Heart left ventricle (tissue), 16 donors: Measurements from ENCODE around the gene FKBP8. TPM values are rescaled to one million over a fixed set of nuclear protein-coding genes. Genes with fewer than 3 reads are reported as not detected.
A peak's percentile ranks its signal among the peaks of the same experiment; 100 is the strongest.

Experiments used
- ATAC-seq, 4 donors: fragments of 200-7000 bp; cut with Tn5 transposase; one replicate each; pipeline ENCODE4 v1.9.1; 2020 to 2022; ENCODE audit warnings: moderate library complexity in 4 of 4, mild to moderate bottlenecking in 3 of 4, moderate number of reproducible peaks in 1 of 4
- DNase-seq, 5 donors: peaks; one replicate each; pipeline ENCODE4 v3.0.0-alpha.2; 2020
- H3K27ac ChIP-seq, 12 donors: fragments of 200-600 bp; sonication (generic) in 4 of 12; one replicate each; pipeline versions ENCODE4 v1.5.0 to v1.8.0; 2016 to 2022; ENCODE audit warnings: mild to moderate bottlenecking in 2 of 12
- H3K27me3 ChIP-seq, 9 donors: fragments of 200-600 bp; sonication (generic) in 2 of 9; one replicate each; pipeline versions ENCODE4 v1.5.1 to v1.8.0; 2016 to 2022; ENCODE audit warnings: mild to moderate bottlenecking in 3 of 9
- H3K36me3 ChIP-seq, 9 donors: fragments of 200-600 bp; sonication (generic) in 2 of 9; one replicate each; pipeline versions ENCODE4 v1.5.0 to v1.8.0; 2018 to 2022; ENCODE audit warnings: mild to moderate bottlenecking in 2 of 9
- H3K4me1 ChIP-seq, 12 donors: fragments of 200-600 bp; sonication (generic) in 4 of 12; one replicate each; pipeline versions ENCODE4 v1.5.0 to v1.8.0; 2016 to 2022; ENCODE audit warnings: mild to moderate bottlenecking in 3 of 12
- H3K4me3 ChIP-seq, 12 donors: fragments of 200-600 bp; sonication (generic) in 4 of 12; one replicate each; pipeline versions ENCODE4 v1.5.0 to v1.8.0; 2017 to 2022; ENCODE audit warnings: mild to moderate bottlenecking in 9 of 12, moderate library complexity in 4 of 12
- H3K9me3 ChIP-seq, 12 donors: fragments of 200-600 bp; sonication (generic) in 4 of 12; one replicate each; pipeline versions ENCODE4 v1.5.0 to v1.8.0; 2016 to 2022; ENCODE audit warnings: mild to moderate bottlenecking in 1 of 12
- CTCF ChIP-seq, 12 donors: fragments of 200-600 bp; sonication (generic) in 4 of 12; IDR thresholded peaks; one replicate each; pipeline versions ENCODE4 v1.5.0 to v1.8.0; 2018 to 2022; ENCODE audit warnings: antibody characterized with exemption in 12 of 12, mild to moderate bottlenecking in 5 of 12
- POLR2A ChIP-seq, 2 donors: fragments of 450-650 bp; IDR thresholded peaks; one replicate each; pipeline ENCODE4 v1.6.1; 2017; ENCODE audit warnings: antibody characterized with exemption in 2 of 2, mild to moderate bottlenecking in 2 of 2, moderate library complexity in 2 of 2
- WGBS, 4 donors: extraction: QIAGEN DNeasy Blood & Tissue Kit in 2 of 4; methylation state at CpG; one replicate each; pipeline versions ENCODE4 v1.1.5 to v1.1.7; 2013 to 2018; 5-methylcytosine and 5-hydroxymethylcytosine counted together
- intact Hi-C, 10 donors: fragments of 100-400 bp; cut with DNase I; formaldehyde crosslinking; loops; one replicate each; pipeline versions ENCODE4 v1.11.1 to v1.14.2; 2022
- polyA plus RNA-seq, 2 donors: library from polyadenylated mRNA; stranded (reverse); fragments of 200-250 nt; gene quantifications; one replicate each; pipeline ENCODE4 v1.2.3, GENCODE V29; 2013
- total RNA-seq, 9 donors: library from RNA; depleted of rRNA in 2 of 9; stranded (reverse); fragments of >200 nt in 2 of 9; fragmentation: NEBNext Ultra II Directional in 3 of 9; extraction: Animal tissue kit (Norgen Biotek cat#: 25700) in 3 of 9; gene quantifications; one replicate each; pipeline versions ENCODE4 v1.1.0 to v1.2.4, GENCODE V29; 2016 to 2023
- donor health status: ischemic (EF 13 %, LVEDD 7.1; RV severe dilation, severe dysfunction).
- donor health status: healthy with polysubstance abuse.
- donor health status: DM: no; HTN: yes; CAD: no.
- donor health status: DM: no; HTN: no; CAD: no.
- donor health status: ischemic (EF 25% LVEDD 6.9; RV normal size, moderate dysfunction).
- donor health status: ischemic (EF 25% LVEDD 5.7; RV mildly dilated, moderate dysfunction).
- donor health status: healthy.
- donor health status: DM: yes; HTN: yes; CAD: no.
- donor health status: ischemic (EF 35%, LVEDD 5.7; RV mildly dilated, moderate dysfunction).
- donor health status: nonischemic (EF 11% LVEDD 7.7; RV severe dilation, severe dysfunction).
- donor health status: DM: yes; HTN: yes; CAD: no.
- donor health status: PGD.
- donor health status: ischemic (EF 29% LVEDD 5.4; RV normal size, mild dysfunction).
- donor health status: nonischemic (EF 23%, LVEDD 6.1; RV moderate dilation, normal function).

The FKBP8 gene
- total and polyA plus RNA-seq, 11 donors: 136 to 353 (median 157) TPM

DNA sequence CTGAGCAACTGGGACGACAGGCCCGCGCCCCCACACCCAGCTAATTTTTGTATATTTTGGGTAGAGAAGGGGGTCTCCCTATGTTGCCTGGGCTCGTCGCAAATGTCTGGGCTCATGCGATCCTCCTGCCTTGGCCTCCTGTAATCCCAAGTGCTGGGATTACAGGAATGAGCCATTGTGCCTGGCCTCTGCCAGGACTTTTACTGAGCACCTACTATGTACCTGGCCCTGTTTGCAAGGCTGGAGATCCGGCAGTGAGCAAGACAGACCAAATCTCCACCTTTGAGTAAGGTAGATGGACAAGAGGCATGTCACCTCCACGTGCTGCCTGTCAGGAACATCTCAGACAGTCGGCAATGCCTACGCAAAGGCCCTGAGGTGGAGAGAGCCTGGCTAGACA lies 6.9 kb downstream of the FKBP8 start:
- Histone ChIP-seq H3K9me3 (no peaks in the 10 kb centered on the region), H3K27ac (no peak overlapping the region), H3K36me3 (peaks cover 7 to 98% (median 89%) of the 10 kb centered on the region in 9 donors), H3K4me1 (peaks cover 0 to 6% (median under 1%) of the 10 kb centered on the region in 12 donors), H3K4me3 (no peak overlapping the region), H3K27me3 (no peaks in the 10 kb centered on the region)
- 93 to 97% (median 95%) methylated on average over 10 of the region's 10 CpGs for WGBS, 4 donors
- no peak for ATAC-seq
- intact Hi-C loops: no loop called here
- TF ChIP-seq POLR2A (IDR thresholded peaks at IDR 0.05) (no peak), CTCF (IDR thresholded peaks at IDR 0.05) (no peak)
- no peak for DNase-seq

- no peaks in the 10 kb centered on the region for H3K4me1 ChIP-seq
- no peaks in the 10 kb centered on the region for H3K9me3 ChIP-seq
- intact Hi-C loops: no loop called here
- WGBS, 4 donors: 94 to 100% (median 98%) methylated on average over 3 to 4 of the region's 4 CpGs
- DNase-seq (no peak), ATAC-seq (no peak)
- no peak overlapping the region for H3K4me3 ChIP-seq
- H3K36me3 ChIP-seq: peaks cover 7 to 70% (median 65%) of the 10 kb centered on the region in 9 donors
- no peak overlapping the region for H3K27ac ChIP-seq
- H3K27me3 ChIP-seq: no peaks in the 10 kb centered on the region
- no peak for TF ChIP-seq CTCF (IDR thresholded peaks at IDR 0.05)
- TF ChIP-seq POLR2A (IDR thresholded peaks at IDR 0.05): no peak
Measured at GRCh38 chr19:18533058-18533457, 10.3 kb downstream of the FKBP8 start.

- Histone ChIP-seq H3K27ac (no peak overlapping the region), H3K9me3 (no peaks in the 10 kb centered on the region), H3K4me1 (peaks cover 0 to 3% (median 0%) of the 10 kb centered on the region in 12 donors), H3K4me3 (no peak overlapping the region), H3K27me3 (no peaks in the 10 kb centered on the region), H3K36me3 (peaks cover 7 to 63% (median 57%) of the 10 kb centered on the region in 9 donors)
- TF ChIP-seq POLR2A (IDR thresholded peaks at IDR 0.05) (no peak), CTCF (IDR thresholded peaks at IDR 0.05) (no peak)
- 91 to 96% (median 95%) methylated on average over 19 to 22 of the region's 22 CpGs for WGBS, 4 donors
- ATAC-seq (no peak), DNase-seq (no peak)
- intact Hi-C loops: no loop called here
Measured at GRCh38 chr19:18532168-18532890, 11.0 kb downstream of the FKBP8 start.

- intact Hi-C loops: no loop called here
- TF ChIP-seq CTCF (IDR thresholded peaks at IDR 0.05) (no peak), POLR2A (IDR thresholded peaks at IDR 0.05) (no peak)
- H3K36me3 ChIP-seq: peaks cover 0 to 54% (median 49%) of the 10 kb centered on the region in 9 donors
- no peaks in the 10 kb centered on the region for H3K9me3 ChIP-seq
- H3K27me3 ChIP-seq: no peaks in the 10 kb centered on the region
- H3K27ac ChIP-seq: no peak overlapping the region
- H3K4me1 ChIP-seq: peaks cover 0 to 4% (median 0%) of the 10 kb centered on the region in 12 donors
- peak in 2 of 4 donors; percentile 7 to 10 for ATAC-seq
- no peak for DNase-seq
- WGBS, 4 donors: 94 to 98% (median 96%) methylated on average over 6 to 9 of the region's 9 CpGs
- no peak overlapping the region for H3K4me3 ChIP-seq
Measured at GRCh38 chr19:18531485-18531884, 11.9 kb downstream of the FKBP8 start.
